GM19455 (cell line): ENCODE results near the gene PEX16.
A peak's percentile ranks its signal among the peaks of the same experiment; 100 is the strongest.

ENCODE experiments used
- ATAC-seq: cut with Tn5 transposase; IDR thresholded peaks from one replicate; pipeline ENCODE4 v1.9.1; 2021; ENCODE audit not compliant: unreplicated experiment

The PEX16 gene

DNA sequence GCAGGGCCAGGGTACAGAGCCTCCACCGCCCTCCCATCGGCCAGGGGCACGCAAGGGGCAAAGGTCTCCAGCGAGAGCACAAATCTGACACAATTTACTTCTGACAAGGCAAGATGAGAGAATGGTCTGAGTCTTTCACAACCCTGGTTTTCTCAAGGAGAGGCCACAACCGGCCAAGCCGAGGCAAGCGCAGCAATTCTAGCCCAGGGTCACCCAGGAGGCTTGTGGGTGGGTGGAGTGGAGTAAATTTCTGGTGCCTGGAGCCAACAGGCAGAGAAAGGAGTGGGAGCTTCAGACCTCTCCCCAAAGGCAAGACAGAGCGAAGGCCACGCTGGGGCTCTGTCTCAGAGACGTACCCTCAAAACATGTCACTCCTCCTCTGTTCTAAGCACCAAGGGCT is 14.1 kb upstream of the PEX16 start:
- no peak for ATAC-seq

DNA sequence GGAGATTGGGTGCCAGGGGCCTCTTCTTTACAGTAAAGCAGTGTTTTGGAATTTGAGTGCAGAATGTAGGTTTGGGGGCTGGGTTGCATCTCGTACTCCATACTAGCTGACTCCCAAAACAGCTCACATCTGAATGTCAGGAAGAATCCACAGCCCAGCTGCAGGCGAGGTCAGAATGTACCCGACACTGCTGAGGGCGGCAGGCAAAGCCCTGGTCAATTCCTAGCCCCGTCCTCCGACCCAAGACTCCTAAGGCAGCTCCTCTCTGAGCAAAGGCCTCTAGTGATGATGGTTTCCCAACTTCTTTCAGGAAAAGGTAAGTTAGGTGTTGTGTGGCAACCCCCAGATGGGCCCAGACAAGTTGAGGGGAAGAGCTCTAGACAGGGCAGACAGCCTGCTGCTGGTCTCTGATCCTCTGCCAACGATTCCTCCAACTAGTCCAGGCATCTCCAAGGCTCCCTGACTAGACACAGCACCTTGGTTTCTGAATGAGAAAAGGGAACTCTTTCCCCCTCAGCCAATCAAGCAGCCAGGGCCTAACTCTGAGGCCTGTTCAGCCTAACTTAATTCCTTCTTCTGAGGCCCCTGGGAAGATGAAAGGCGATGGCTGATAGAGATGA is 13.4 kb upstream of the PEX16 start:
- no peak for ATAC-seq

DNA sequence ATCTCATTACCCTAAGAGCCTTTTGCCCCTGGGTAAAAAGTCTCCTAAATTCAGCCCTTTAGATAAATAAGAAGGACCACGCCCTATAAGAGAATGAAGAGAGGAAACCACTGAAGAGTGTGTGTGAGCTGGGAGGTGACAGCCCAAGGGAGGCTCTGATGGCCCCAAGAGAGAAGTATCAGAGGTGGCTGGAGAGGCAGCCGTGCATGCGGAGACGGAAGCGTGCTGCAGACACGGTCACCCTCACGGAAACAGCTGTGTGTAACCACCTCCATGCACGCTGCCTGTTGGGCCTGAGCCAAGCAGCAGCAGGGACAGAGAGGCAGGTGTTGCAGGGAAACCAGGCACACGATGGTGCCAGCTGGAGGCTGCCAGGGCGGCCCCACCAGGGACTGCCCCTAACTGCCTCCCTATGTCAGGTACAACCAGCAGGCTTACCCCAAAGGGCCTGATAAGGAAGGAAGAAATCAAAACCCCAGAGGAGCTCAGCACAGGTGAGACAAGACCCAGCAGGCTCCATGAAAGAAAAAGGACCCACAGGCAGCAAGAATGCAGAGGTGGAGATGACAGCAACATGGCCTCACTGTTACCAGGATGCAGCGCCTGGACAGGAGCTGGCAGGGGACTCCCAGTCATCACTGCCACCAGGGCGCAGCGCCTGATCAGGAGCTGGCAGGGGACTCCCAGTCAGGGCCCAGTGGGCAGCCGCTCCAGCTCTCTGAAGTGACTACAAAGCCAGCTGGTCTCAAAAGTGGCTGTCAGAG is 12.5 kb upstream of the PEX16 start:
- peak; percentile 92 for ATAC-seq

DNA sequence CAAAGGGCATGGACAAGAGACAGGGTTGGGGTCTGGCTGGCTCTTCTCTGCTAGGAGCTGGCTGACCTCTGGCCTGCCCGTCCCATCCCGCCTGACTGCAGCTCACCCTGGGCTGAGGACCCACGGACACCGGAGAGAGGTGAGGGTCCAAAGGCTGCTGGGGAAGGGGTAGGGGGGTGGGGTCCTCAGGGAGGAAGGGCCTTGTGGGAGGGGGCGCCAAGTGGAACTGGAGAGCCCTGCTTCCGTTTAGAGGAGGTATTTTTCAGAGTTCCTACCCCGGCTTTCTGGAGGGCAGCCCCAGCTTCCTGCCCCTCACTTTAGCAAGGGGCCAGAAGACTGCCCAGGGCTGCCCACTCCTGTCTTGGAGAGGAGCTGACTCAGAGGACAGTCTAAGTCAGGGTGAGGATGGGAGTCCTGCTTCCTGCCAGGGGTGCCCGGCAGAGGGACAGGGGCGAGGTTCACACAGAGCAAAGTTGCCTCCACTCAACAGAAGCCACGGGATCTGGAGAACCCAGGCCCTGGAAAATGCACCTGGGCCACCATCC is 11.9 kb upstream of the PEX16 start:
- no peak for ATAC-seq

DNA sequence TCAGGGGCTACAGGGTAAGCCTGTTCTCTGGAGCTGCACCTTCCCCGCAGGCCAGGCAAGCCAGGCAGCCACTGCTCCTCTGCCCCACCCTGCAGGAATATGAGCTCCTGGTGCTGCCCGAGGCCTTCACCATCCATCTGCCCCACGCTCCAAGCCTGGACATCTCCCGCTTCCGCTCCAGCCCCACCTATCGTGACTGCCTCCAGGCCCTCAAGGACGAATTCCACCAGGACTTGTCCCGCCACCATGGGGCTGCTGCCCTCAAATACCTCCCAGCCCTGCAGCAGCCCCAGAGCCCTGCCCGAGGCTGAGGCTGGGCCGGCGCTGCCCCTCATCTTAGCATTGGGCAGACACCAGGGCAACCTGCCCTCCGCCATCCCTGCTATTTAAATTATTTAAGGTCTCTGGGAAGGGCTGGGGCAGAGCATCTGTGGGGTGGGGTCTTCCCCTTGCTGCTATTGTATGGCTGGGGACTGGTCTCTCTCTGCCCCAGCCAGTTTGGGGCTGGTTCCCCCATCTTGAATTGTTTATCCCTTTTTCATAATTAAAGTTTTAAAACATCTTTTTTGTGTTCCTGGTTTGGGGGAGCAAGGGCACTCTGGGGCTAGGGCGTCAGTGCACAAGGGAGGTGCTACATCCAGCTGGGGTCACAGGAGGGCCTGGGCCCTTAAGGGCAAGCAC is 11.0 kb upstream of the PEX16 start:
- ATAC-seq, result no peak

DNA sequence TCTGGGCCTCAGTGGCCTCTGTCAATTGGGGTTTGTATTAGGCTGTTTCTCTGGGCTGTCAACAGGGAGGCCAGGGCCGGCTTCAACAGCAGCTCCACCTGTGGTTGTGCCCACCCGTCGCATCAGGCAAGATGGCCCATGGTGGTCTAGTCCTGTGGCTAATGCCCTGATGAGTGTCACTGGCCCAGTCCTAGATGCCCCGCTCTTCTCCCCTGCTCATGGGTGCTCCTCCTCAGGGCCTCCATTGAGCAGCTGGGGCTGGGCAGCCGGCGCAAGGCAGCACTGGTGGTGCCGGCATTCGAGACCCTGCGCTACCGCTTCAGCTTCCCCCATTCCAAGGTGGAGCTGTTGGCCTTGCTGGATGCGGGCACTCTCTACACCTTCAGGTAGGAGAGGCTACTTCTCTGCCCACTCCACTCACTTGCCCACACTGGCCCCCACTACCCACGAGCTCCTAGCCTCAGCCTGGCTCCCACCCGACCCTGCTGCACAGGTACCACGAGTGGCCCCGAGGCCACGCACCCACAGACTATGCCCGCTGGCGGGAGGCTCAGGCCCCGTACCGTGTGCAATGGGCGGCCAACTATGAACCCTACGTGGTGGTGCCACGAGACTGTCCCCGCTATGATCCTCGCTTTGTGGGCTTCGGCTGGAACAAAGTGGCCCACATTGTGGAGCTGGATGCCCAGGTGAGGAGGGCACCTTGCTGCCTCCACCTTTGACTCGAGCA is 10.2 kb upstream of the PEX16 start:
- ATAC-seq, result no peak

DNA sequence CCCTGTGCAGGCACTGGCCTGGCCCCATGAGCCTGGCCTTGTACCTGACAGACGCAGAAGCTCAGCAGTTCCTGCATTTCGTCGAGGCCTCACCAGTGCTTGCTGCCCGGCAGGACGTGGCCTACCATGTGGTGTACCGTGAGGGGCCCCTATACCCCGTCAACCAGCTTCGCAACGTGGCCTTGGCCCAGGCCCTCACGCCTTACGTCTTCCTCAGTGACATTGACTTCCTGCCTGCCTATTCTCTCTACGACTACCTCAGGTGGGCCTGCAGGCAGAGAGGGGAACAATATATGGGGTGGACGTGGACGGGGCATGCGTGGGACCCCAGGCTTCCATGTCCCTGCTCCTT is 9.6 kb upstream of the PEX16 start:
- ATAC-seq, result no peak

DNA sequence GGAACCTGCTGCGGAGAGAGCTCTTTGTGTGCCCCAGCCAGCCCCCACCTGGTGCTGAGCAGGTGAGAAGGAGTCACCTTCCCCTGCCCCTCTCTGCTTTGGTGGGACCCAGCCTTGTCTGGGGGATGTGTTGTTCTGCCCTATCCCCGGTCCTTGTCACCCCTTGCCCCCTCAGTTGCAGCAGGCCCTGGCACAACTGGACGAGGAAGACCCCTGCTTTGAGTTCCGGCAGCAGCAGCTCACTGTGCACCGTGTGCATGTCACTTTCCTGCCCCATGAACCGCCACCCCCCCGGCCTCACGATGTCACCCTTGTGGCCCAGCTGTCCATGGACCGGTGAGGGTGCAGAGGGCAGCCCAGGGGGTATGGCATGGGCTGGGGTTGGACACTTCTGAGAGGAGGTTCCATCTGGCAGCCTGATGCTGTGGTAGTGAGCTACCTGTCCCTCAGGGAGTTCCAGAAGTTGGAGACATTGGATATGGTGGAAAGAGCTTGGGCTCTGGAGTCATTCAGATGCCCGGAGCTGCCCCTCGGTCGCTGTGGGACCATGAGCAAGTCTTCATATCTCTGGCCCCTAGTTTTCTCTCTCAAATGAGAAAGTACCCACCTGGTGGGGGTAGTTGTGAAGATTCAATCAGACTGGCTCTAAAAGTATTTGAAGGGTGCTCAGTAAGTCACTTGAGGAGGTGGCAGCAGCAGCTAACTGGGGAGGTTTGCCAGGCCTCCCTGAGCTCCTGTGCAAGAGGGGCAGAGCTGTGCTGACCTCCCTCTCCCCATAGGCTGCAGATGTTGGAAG is 9.1 kb upstream of the PEX16 start:
- ATAC-seq, result no peak

DNA sequence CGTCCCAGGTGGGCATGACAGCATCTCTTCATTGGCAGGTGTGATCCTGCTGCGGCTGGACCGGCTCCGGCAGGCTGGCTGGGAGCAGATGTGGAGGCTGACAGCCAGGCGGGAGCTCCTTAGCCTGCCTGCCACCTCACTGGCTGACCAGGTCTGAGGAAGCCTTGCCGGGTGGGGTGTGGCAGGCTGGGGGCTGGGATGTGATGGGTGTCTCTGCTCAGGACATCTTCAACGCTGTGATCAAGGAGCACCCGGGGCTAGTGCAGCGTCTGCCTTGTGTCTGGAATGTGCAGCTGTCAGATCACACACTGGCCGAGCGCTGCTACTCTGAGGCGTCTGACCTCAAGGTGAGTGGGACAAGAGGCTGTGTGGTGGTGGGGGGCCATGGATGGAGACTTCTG is 8.3 kb upstream of the PEX16 start:
- ATAC-seq, result no peak

DNA sequence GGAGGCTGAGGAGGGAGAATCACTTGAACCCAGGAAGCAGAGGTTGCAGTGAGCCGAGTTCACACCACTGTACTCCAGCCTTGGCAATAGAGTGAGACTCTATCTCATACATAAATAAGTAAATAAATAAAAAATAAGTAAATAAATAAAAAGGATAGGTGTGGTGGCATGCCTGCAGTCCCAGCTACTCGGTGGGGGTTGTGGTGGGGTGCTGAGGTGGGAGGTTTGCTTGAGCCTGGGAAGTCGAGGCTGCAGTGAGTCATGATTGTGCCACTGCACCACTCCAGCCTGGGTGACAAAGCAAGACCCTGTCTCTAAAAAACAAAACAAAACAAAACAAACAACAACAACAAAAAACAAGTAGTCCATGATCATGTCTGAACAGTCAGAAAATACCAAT is 7.9 kb upstream of the PEX16 start:
- no peak for ATAC-seq

DNA sequence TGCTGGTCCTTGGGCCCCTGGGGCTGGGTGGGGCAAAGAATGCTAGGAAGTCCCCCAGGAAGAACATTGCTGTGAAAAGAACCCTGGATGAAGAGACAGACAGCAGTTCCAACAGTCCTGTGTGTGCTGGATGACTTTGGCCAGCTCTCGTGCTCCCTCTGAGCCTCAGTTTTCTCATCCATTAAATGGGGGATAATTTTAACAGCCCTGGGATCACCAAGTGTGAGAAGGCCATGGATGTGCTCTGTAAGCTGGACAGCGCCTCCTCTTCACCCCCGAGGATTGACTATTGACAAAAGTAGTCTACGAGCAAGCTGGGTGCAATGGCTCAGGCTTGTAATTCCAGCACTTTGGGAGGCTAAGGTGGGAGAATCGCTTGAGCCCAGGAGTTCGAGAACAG is 7.2 kb upstream of the PEX16 start:
- no peak for ATAC-seq

DNA sequence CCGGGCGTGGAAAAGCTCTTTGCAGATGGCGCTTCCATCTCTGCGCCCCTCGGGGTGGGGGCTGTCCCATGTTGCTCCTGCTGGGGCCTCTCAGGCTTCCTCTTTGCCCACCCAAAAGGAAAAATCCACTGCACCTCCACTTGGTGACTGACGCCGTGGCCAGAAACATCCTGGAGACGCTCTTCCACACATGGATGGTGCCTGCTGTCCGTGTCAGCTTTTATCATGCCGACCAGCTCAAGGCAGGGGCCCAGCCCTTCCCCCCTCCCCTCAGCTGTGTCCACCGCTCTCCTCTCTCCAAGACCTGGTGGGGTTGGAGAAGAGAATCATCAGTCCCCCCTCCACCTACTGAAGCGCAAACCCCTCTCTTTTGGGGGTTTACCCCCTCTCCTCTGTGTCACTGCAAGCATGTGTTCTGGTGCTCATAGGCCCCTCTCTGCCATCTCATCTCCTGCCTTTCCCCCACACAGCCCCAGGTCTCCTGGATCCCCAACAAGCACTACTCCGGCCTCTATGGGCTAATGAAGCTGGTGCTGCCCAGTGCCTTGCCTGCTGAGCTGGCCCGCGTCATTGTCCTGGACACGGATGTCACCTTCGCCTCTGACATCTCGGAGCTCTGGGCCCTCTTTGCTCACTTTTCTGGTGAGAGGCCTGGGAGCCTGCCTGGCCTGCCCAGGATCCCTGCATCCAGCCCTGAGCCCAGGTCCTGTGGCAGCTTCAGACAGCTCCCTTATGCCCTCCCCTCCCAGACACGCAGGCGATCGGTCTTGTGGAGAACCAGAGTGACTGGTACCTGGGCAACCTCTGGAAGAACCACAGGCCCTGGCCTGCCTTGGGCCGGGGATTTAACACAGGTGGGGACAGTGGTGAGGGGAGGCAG is 6.6 kb upstream of the PEX16 start:
- ATAC-seq, result no peak

DNA sequence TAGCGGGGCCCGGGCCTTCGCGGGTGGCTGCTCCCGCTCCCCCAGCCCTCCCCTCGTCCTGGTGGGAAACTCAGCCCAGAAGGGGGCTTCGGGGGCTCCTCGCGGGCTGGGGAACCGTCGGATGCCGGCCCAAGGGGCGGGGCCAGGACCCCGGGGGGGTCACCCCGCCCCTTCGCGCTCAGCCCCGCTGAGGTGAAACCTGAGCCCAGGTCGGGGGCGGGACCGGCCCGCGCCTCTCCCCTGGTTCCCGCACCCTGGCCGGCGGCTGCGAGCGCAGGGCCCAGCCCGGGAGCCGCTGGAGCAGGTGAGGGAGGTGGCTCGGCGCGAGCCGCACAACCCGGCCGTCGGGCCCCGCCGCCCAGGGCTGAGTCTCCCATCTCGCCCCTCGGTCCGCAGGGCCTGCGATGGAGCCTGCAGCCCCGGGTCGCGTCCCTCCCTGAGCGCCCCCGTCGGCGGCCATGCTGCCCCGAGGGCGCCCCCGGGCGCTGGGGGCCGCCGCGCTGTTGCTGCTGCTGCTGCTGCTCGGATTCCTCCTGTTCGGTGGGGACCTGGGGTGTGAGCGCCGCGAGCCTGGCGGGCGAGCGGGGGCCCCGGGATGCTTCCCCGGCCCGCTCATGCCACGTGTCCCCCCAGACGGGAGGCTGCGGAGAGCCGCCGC is 4.9 kb upstream of the PEX16 start, which contains the start of gene LARGE2:
TSS of gene LARGE2 (plus strand) at position 232 of the 658 bp plus-strand sequence. CDS start at position 459, 227 bp downstream.
- ATAC-seq, result no peak

DNA sequence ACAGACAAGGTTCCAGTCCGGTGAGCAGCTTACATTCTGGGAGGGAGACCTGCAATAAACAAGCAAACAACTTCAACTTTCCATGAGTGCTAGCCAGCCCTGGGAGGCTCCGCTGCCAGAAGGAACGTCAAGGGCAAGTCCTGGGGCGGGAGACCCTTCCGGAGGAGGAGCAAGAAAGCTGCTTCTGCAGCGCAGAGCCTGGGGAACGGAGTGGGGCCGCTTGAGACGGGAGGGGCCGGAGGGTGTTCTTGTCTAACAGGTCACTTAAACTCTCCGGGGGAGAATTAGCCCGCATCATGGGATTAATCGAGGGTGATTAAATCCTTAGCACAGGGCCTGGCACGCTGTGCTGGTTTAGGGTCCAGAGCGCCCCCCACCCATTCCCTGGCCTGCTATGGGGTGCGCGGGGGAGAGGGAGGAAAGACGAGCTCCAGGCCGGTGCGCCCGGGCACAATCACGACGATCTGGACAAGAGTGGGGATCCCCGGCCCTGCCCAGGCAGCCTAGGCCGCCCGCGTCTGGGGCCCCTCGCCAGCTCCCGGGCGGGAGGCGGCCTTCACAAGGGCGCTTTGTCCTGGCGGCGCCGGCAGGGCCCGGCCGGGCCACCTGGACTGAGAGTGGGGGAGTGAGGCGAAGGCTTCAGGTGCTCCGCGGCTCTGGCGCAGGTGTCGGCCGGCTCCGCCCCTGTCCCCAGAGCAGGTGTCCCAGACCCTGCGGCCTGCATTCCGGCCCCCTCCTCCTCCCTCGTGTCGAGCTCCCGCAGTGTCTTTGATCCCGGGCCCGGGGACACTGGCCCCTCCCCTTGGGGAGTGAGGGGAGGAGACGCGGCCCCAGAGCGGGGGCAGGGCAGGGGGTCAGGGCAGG is 4.1 kb upstream of the PEX16 start:
- no peak for ATAC-seq

DNA sequence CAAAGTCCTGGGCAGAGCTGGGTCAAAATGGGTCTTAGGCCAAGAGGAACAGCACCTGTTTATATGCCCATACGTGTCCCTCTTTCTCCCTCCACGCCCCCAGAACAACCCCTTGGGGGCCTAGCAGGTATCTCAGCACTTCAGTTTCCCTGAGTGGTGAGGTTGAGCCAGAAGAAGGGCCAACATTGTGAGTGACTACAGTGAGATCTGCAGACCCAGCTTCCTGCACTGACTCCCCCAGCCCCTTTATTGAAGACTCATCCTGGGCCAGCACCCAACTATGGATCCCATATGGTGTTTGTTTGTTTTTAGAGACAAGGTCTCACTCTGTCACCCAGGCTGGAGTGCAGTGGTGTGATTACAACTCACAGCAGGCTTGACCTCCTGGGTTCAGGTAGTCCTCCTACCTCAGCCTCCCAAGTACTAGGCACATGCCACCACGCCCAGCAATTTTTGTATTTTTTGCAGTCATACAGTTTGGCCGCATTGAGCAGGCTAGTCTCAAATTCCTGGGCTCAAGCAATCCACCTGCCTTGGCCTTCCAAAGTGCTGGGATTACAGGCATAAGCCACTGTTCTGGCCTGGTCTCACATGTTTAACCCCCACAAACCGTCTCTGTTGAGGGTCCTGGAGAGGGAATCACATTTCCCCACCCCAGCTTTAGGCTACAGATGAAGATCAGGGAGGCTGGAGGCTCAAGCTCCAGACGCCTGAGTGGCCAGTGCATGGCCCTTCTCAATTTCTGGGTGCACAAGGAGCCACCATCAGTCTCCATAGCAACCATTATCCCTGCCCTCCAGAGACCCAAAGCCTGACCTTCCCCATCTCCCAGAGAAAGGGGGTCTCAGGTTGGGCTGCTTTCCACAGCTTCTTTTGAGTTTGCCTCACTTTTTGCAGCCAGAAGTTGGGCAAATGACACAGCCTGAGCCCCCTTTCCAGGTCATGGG is 3.1 kb upstream of the PEX16 start:
- no peak for ATAC-seq

DNA sequence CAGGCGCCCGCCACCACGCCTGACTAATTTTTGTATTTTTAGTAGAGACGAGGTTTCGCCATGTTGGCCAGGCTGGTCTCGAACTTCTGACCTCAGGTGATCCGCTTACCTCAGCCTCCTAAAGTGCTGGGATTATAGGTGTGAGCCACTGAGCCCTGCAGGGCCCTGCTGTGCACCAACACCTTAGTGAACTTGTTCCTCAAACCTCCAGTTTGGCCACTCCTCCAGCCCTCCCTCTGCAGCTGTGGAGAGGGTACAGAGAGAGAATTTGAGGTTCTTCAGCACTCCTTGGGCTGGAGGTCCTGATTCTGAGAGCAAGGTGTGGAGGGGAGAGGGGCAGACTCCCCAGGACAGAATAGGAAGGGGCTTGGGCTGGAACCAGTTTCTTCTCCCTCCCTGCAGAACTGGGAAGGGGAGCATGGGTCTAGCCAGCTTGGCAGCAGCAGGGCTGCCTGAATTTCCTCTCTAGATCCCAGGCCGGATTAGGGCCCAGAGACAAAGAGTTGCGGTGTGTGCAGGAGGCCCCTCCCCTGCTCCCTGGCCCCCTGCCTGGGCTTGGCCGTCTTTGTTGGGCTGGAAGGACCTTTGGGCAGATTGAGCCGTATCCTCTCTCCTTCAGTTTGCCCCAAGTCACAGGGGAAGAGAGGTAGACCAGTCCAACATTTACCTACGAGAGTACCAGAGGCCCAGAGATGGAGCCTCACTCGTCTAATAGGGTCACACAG is 2.3 kb upstream of the PEX16 start:
- no peak for ATAC-seq
